GM15510 (cell line): Measurements from ENCODE around the gene TRPV5.

Experiments
- POLR2A ChIP-seq: IDR thresholded peaks from 3 replicates; pipeline ENCODE4 v1.6.1; 2011; ENCODE audit warnings: borderline replicate concordance; ENCODE audit not compliant: insufficient read length; ENCODE audit errors: extremely low read depth

TRPV5 gene

GRCh38 chr7:142919656-142920055, 13.9 kb downstream of the TRPV5 start:
- no peak for TF ChIP-seq POLR2A

GRCh38 chr7:142918901-142919300, 14.6 kb downstream of the TRPV5 start:
- no peak for TF ChIP-seq POLR2A

GRCh38 chr7:142917447-142917846, 16.1 kb downstream of the TRPV5 start:
- TF ChIP-seq POLR2A: no peak

GRCh38 chr7:142916508-142916907, 17.0 kb downstream of the TRPV5 start:
- no peak for TF ChIP-seq POLR2A

GRCh38 chr7:142915315-142915714, 18.2 kb downstream of the TRPV5 start:
- no peak for TF ChIP-seq POLR2A

- no peak for TF ChIP-seq POLR2A
Observed at GRCh38 chr7:142914121-142914520, 19.4 kb downstream of the TRPV5 start.

GRCh38 chr7:142913566-142913965, 20.0 kb downstream of the TRPV5 start:
- no peak for TF ChIP-seq POLR2A

- no peak for TF ChIP-seq POLR2A
Observed at GRCh38 chr7:142913051-142913450, 20.5 kb downstream of the TRPV5 start.

- TF ChIP-seq POLR2A: no peak
Observed at GRCh38 chr7:142910481-142910880, 23.1 kb downstream of the TRPV5 start.

- no peak for TF ChIP-seq POLR2A
Observed at GRCh38 chr7:142910031-142910433, 23.5 kb downstream of the TRPV5 start.

GRCh38 chr7:142908921-142909890, 24.3 kb downstream of the TRPV5 start:
- no peak for TF ChIP-seq POLR2A

GRCh38 chr7:142908290-142908689, 25.3 kb downstream of the TRPV5 start:
- no peak for TF ChIP-seq POLR2A

GRCh38 chr7:142906643-142907042, 26.9 kb downstream of the TRPV5 start:
- no peak for TF ChIP-seq POLR2A

- TF ChIP-seq POLR2A: no peak
Observed at GRCh38 chr7:142905759-142906158, 27.8 kb downstream of the TRPV5 start.

GRCh38 chr7:142904128-142904527, 29.4 kb downstream of the TRPV5 start:
- TF ChIP-seq POLR2A: no peak

GRCh38 chr7:142901426-142902259, 31.9 kb downstream of the TRPV5 start:
- TF ChIP-seq POLR2A: no peak

- no peak for TF ChIP-seq POLR2A
Observed at GRCh38 chr7:142899661-142900060, 33.9 kb downstream of the TRPV5 start.
